ENCODE data around the gene PACSIN2. TPM values are rescaled to one million over a fixed set of nuclear protein-coding genes. Genes with fewer than 3 reads are reported as not detected.
"Not testable (repeated sequence)": the region's sequence is repeated elsewhere in the genome, so short reads cannot be mapped to it uniquely, and the experiment has no call there.

PACSIN2 gene
- total and polyA plus RNA-seq, 7 experiments from 2014 or later, result 26.6 to 62.5 (median 36.3) TPM

DNA sequence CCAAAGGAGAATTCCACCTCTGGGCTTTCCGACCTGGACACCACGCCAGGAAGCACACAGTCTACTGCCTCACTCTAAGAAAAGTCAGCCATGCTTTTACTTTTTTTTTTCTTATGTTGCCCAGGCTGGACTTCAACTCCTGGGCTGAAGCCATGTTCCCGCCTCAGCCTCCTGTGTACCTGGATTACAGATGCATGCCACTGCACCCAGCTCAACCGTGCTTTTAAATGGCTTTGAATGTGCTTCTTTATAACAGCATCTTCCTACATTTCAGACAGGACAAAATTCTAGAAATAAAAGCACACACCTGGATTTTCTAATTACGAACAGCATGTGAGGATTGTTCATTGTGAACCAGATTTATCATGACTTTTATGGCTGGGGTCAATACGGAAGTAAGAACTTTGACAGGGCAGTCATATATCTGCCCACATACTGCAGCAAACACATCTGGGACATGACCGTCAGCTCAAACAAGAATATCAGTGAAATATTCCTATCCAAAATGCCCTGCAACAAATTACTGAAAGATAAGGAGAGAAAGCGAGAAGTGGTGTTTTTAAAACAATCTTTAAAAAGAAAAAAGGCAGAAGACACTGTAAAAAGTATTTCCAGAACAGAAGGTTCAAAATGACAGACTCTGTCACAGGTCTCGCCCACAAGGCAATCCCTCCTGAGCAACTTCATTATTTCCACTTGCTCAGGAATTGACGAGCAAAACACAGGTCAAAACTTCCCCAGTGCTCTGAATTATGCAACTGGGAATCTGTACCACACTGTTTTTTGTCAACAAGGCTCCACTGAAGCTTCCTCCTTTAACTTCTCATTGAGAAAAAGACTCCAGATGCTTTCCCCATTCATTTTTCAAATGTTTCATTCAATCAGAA, 42.1 kb downstream of the PACSIN2 start:
- Histone ChIP-seq H3K36me3 (ENCODE audit: control insufficient read depth in 2 of 3, insufficient read depth in 3 of 3, low read length in 3 of 3) (peaks cover 0 to 4% (median 0%) of the 10 kb centered on the region in 3 experiments), H3K9me3 (ENCODE audit: control insufficient read depth in 2 of 3, low read length in 3 of 3) (no peaks in the 10 kb centered on the region), H3K27me3 (ENCODE audit: control insufficient read depth in 2 of 2, insufficient read depth in 2 of 2, low read length in 2 of 2) (no peaks in the 10 kb centered on the region), H3K4me1 (ENCODE audit: control insufficient read depth in 2 of 2, insufficient read depth in 2 of 2, low read length in 2 of 2) (no peaks in the 10 kb centered on the region), H3K4me3 (ENCODE audit: low read length) (no peak overlapping the region), H3K27ac (ENCODE audit: low read depth, low read length) (no peak overlapping the region)
- peak; percentile 63 for ATAC-seq
- H3K4me1 Mint-ChIP-seq, result peaks cover 12 to 65% (median 44%) of the 10 kb centered on the region in 7 donors
- H3K36me3 Mint-ChIP-seq, result peaks cover 0 to 42% (median 19%) of the 10 kb centered on the region in 5 donors
- CTCF ChIA-PET, result no interaction called here
- no peak overlapping the region for H3K4me3 Mint-ChIP-seq
- POLR2A ChIA-PET, result no interaction called here
- H3K27ac Mint-ChIP-seq, result no peak overlapping the region
- DNase-seq, result no peak
- peaks cover 0 to 6% (median 3%) of the 10 kb centered on the region in 11 donors for H3K9me3 Mint-ChIP-seq
- intact Hi-C loops (cut with micrococcal nuclease), result no loop called here
- H3K27me3 Mint-ChIP-seq, result no peaks in the 10 kb centered on the region

DNA sequence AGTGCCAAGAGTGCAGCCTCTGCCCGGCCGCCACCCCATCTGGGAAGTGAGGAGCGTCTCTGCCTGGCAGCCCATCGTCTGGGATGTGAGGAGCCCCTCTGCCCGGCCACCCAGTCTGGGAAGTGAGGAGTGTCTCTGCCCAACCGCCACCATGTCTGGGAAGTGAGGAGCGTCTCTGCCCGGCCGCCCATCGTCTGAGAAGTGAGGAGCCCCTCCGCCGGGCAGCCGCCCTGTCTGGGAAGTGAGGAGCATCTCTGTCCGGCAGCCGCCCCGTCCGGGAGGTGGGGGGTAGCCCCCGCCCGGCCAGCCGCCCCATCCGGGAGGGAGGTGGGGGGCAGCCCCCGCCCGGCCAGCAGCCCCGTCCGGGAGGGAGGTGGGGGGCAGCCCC, 43.5 kb downstream of the PACSIN2 start:
- H3K4me3 ChIP-seq (ENCODE audit: low read length); H3K27ac ChIP-seq (ENCODE audit: low read depth, low read length); DNase-seq; CTCF ChIA-PET; H3K9me3 Mint-ChIP-seq; H3K9me3 ChIP-seq (ENCODE audit: control insufficient read depth in 2 of 3, low read length in 3 of 3); POLR2A ChIA-PET; intact Hi-C loops (cut with micrococcal nuclease); H3K36me3 ChIP-seq (ENCODE audit: control insufficient read depth in 2 of 3, insufficient read depth in 3 of 3, low read length in 3 of 3); ATAC-seq; H3K27me3 ChIP-seq (ENCODE audit: control insufficient read depth in 2 of 2, insufficient read depth in 2 of 2, low read length in 2 of 2); H3K27ac Mint-ChIP-seq; H3K4me1 ChIP-seq (ENCODE audit: control insufficient read depth in 2 of 2, insufficient read depth in 2 of 2, low read length in 2 of 2); H3K27me3 Mint-ChIP-seq: not testable (repeated sequence)
- Mint-ChIP-seq H3K4me1 (peaks cover 11 to 65% (median 35%) of the 10 kb centered on the region in 7 donors), H3K36me3 (peaks cover 0 to 50% (median 20%) of the 10 kb centered on the region in 5 donors), H3K4me3 (peak overlapping the region in 1 of 10 donors; percentile 29)

DNA sequence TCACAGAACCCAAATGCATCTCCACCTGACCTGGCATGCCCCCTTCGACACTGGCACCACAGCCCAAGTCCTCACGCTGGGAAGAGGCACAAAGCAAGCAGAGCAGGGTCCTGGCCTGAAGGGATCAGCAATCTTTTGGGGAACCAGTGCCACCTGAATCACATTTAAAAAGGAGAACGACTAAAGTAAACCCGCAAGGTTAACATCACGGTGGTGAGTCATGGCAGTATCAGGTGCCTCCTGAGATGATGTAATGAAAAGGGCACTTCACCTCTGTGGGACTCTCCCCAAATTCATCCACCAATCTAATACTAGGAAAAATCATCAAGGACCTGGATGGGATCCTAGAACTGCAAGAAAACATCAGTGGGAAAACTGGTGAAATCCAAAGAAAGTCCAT, 44.9 kb downstream of the PACSIN2 start:
- H3K4me3 Mint-ChIP-seq, result no peak overlapping the region
- Histone ChIP-seq H3K36me3 (ENCODE audit: control insufficient read depth in 2 of 3, insufficient read depth in 3 of 3, low read length in 3 of 3) (peaks cover 0 to 4% (median 0%) of the 10 kb centered on the region in 3 experiments), H3K9me3 (ENCODE audit: control insufficient read depth in 2 of 3, low read length in 3 of 3) (no peaks in the 10 kb centered on the region), H3K27me3 (ENCODE audit: control insufficient read depth in 2 of 2, insufficient read depth in 2 of 2, low read length in 2 of 2) (no peaks in the 10 kb centered on the region), H3K4me1 (ENCODE audit: control insufficient read depth in 2 of 2, insufficient read depth in 2 of 2, low read length in 2 of 2) (no peaks in the 10 kb centered on the region), H3K4me3 (ENCODE audit: low read length) (no peak overlapping the region), H3K27ac (ENCODE audit: low read depth, low read length) (no peak overlapping the region)
- peaks cover 0 to 6% (median 3%) of the 10 kb centered on the region in 11 donors for H3K9me3 Mint-ChIP-seq
- H3K4me1 Mint-ChIP-seq, result peaks cover 20 to 66% (median 39%) of the 10 kb centered on the region in 7 donors
- peak overlapping the region in 2 of 9 donors; percentile 41 to 77 for H3K27ac Mint-ChIP-seq
- POLR2A ChIA-PET, result no interaction called here
- no peaks in the 10 kb centered on the region for H3K27me3 Mint-ChIP-seq
- CTCF ChIA-PET, result no interaction called here
- ATAC-seq, result no peak
- intact Hi-C loops (cut with micrococcal nuclease), result no loop called here
- DNase-seq, result no peak
- peaks cover 0 to 56% (median 20%) of the 10 kb centered on the region in 5 donors for H3K36me3 Mint-ChIP-seq

DNA sequence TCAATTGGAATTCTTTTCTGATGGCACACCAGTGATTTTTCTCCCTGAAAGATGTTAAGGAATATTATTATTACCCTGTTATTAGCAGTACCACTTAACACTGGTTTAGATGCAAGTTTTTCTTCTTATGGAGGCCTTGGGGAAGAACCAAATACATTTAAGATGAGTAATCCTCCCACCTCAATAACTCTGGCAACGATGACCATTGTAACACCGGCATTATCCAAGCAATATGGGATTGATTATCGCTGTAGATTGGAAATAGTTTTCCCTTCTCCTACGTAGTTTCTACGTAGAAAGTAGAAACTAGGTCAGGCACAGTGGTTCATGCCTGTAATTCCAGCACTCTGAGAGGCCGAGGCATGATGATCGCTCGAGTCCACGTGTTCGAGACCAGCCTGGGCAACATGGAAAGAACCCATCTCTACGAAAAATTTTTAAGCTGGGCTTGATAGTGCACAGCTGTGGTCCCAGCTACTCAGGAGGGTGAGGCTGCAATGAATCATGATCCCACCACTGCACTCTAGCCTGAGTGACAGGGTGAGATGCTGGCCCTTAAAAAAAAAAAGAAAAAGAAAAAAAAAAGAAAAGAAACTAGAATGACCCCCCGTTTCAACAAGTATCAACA, 45.5 kb downstream of the PACSIN2 start:
- Mint-ChIP-seq H3K4me1 (peaks cover 23 to 65% (median 41%) of the 10 kb centered on the region in 7 donors), H3K4me3 (no peak overlapping the region), H3K9me3 (peaks cover 0 to 6% (median 3%) of the 10 kb centered on the region in 11 donors), H3K27ac (peak overlapping the region in 1 of 9 donors; percentile 77), H3K27me3 (no peaks in the 10 kb centered on the region), H3K36me3 (peaks cover 0 to 58% (median 20%) of the 10 kb centered on the region in 5 donors)
- H3K27me3 ChIP-seq (ENCODE audit: control insufficient read depth in 2 of 2, insufficient read depth in 2 of 2, low read length in 2 of 2), result no peaks in the 10 kb centered on the region
- POLR2A ChIA-PET, result no interaction called here
- no peaks in the 10 kb centered on the region for H3K9me3 ChIP-seq (ENCODE audit: control insufficient read depth in 2 of 3, low read length in 3 of 3)
- no peaks in the 10 kb centered on the region for H3K4me1 ChIP-seq (ENCODE audit: control insufficient read depth in 2 of 2, insufficient read depth in 2 of 2, low read length in 2 of 2)
- DNase-seq (no peak), ATAC-seq (no peak)
- intact Hi-C loops (cut with micrococcal nuclease), result no loop called here
- H3K36me3 ChIP-seq (ENCODE audit: control insufficient read depth in 2 of 3, insufficient read depth in 3 of 3, low read length in 3 of 3), result peaks cover 0 to 4% (median 0%) of the 10 kb centered on the region in 3 experiments
- no peak overlapping the region for H3K27ac ChIP-seq (ENCODE audit: low read depth, low read length)
- CTCF ChIA-PET, result no interaction called here
- no peak overlapping the region for H3K4me3 ChIP-seq (ENCODE audit: low read length)

DNA sequence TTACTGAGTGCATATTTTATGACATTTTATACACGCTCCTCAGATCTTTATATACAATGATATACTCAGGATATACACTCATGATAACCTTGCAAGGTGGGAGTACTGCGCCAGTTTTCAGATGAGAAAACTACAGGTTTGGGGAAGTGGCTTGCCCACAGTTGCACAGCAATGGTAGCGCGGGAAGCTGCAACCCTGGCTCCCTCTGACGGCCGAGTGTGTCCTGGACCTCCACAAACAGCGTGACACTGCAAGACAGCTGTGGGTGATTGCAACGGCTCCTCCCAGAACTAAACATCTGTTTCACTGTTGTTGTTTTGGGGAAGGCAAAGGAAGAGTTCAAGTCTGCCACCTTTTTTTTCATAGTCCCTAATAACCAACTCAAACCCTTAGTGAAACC, 47.0 kb downstream of the PACSIN2 start:
- no peaks in the 10 kb centered on the region for H3K27me3 ChIP-seq (ENCODE audit: control insufficient read depth in 2 of 2, insufficient read depth in 2 of 2, low read length in 2 of 2)
- DNase-seq (no peak), ATAC-seq (peak; percentile 82)
- no peaks in the 10 kb centered on the region for H3K9me3 ChIP-seq (ENCODE audit: control insufficient read depth in 2 of 3, low read length in 3 of 3)
- no peak overlapping the region for H3K27ac ChIP-seq (ENCODE audit: low read depth, low read length)
- ChIA-PET CTCF (no interaction called here), POLR2A (no interaction called here)
- H3K4me1 ChIP-seq (ENCODE audit: control insufficient read depth in 2 of 2, insufficient read depth in 2 of 2, low read length in 2 of 2), result no peaks in the 10 kb centered on the region
- Mint-ChIP-seq H3K4me1 (peaks cover 19 to 64% (median 45%) of the 10 kb centered on the region in 7 donors), H3K36me3 (peaks cover 0 to 59% (median 24%) of the 10 kb centered on the region in 5 donors), H3K27ac (peak overlapping the region in 2 of 9 donors; percentile 43 to 63), H3K4me3 (no peak overlapping the region), H3K27me3 (no peaks in the 10 kb centered on the region), H3K9me3 (peaks cover 0 to 4% (median 3%) of the 10 kb centered on the region in 11 donors)
- no peak overlapping the region for H3K4me3 ChIP-seq (ENCODE audit: low read length)
- intact Hi-C loops (cut with micrococcal nuclease), result no loop called here
- H3K36me3 ChIP-seq (ENCODE audit: control insufficient read depth in 2 of 3, insufficient read depth in 3 of 3, low read length in 3 of 3), result peaks cover 0 to 4% (median 0%) of the 10 kb centered on the region in 3 experiments

DNA sequence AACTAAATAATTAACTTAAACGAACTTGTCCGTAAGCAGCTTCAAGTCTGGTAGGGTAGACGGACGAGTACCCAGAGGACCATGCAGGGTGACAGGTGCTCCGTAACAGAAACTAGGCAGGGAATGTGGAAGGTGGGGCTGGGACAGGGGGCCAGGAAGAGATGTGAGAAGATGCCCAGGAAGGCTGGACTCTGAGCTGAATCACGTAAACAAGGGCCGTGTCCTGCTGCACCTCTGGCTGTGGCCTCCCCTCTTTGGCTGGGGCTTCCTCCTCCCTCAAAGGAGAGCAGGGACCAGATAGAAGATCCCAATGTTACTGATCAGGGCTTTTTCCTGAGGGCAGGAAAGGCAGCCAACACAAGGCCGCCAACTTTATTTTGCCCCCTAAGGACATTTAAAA, 47.9 kb downstream of the PACSIN2 start:
- Mint-ChIP-seq H3K27me3 (no peaks in the 10 kb centered on the region), H3K4me3 (no peak overlapping the region), H3K4me1 (peaks cover 19 to 66% (median 49%) of the 10 kb centered on the region in 7 donors), H3K27ac (peak overlapping the region in 1 of 9 donors; percentile 66), H3K36me3 (peaks cover 0 to 51% (median 18%) of the 10 kb centered on the region in 5 donors), H3K9me3 (peaks cover 0 to 2% (median under 1%) of the 10 kb centered on the region in 11 donors)
- intact Hi-C loops (cut with micrococcal nuclease), result no loop called here
- DNase-seq, result no peak
- H3K4me3 ChIP-seq (ENCODE audit: low read length), result no peak overlapping the region
- peaks cover 0 to 4% (median 0%) of the 10 kb centered on the region in 3 experiments for H3K36me3 ChIP-seq (ENCODE audit: control insufficient read depth in 2 of 3, insufficient read depth in 3 of 3, low read length in 3 of 3)
- no peaks in the 10 kb centered on the region for H3K4me1 ChIP-seq (ENCODE audit: control insufficient read depth in 2 of 2, insufficient read depth in 2 of 2, low read length in 2 of 2)
- no peak overlapping the region for H3K27ac ChIP-seq (ENCODE audit: low read depth, low read length)
- no peaks in the 10 kb centered on the region for H3K27me3 ChIP-seq (ENCODE audit: control insufficient read depth in 2 of 2, insufficient read depth in 2 of 2, low read length in 2 of 2)
- no peaks in the 10 kb centered on the region for H3K9me3 ChIP-seq (ENCODE audit: control insufficient read depth in 2 of 3, low read length in 3 of 3)
- POLR2A ChIA-PET, result no interaction called here
- CTCF ChIA-PET, result no interaction called here
- no peak for ATAC-seq

Data from naive thymus-derived CD4-positive, alpha-beta T cell (primary cell).